Dendritic cell treated with granulocyte-macrophage colony-stimulating factor and Interleukin-4, amounts not matched to agents 40 ng/mL and 50 ng/mL, for 4 days (primary cell): ENCODE measurements around the gene CAMKK1.
"Not testable (repeated sequence)": the region's sequence is repeated elsewhere in the genome, so short reads cannot be mapped to it uniquely, and the experiment has no call there.

ENCODE experiments used
- H3K27ac Mint-ChIP-seq: one replicate; pipeline ENCODE4 v1.8.0; 2022; ENCODE audit warnings: mild to moderate bottlenecking, mixed read lengths
- H3K27me3 Mint-ChIP-seq: one replicate; pipeline ENCODE4 v1.8.0; 2022; ENCODE audit warnings: mild to moderate bottlenecking, mixed read lengths
- H3K36me3 Mint-ChIP-seq: one replicate; pipeline ENCODE4 v1.8.0; 2022; ENCODE audit warnings: low read depth, mixed read lengths
- H3K4me1 Mint-ChIP-seq: one replicate; pipeline ENCODE4 v1.8.0; 2022; ENCODE audit warnings: low read depth, mixed read lengths
- H3K4me3 Mint-ChIP-seq: one replicate; pipeline ENCODE4 v1.8.0; 2022; ENCODE audit warnings: mild to moderate bottlenecking, moderate library complexity, mixed read lengths
- H3K9me3 Mint-ChIP-seq: one replicate; pipeline ENCODE4 v1.8.0; 2022; ENCODE audit warnings: mixed read lengths
- intact Hi-C: fragments of 100-400 bp; cut with micrococcal nuclease; formaldehyde crosslinking; loops from one replicate; pipeline ENCODE4 v1.15.0; 2022

The CAMKK1 gene

GRCh38 chr17:3847165-3847670 is 45.6 kb downstream of the CAMKK1 start:
- H3K4me3 Mint-ChIP-seq, result no peak overlapping the region
- intact Hi-C loops, result loop anchor here (5.0 to 10.0 kb wide), 2 partner anchors 48 to 110 kb away; partner anchors contain the start of gene CAMKK1
- no peaks in the 10 kb centered on the region for H3K9me3 Mint-ChIP-seq
- H3K27ac Mint-ChIP-seq, result peak overlapping the region; percentile 76
- H3K27me3 Mint-ChIP-seq, result peaks cover 15% of the 10 kb centered on the region
- H3K4me1 Mint-ChIP-seq, result peaks cover 30% of the 10 kb centered on the region
- H3K36me3 Mint-ChIP-seq, result peaks cover 31% of the 10 kb centered on the region

GRCh38 chr17:3846437-3847164 is 46.3 kb downstream of the CAMKK1 start:
- intact Hi-C loops, result loop anchor here (5.0 to 10.0 kb wide), 2 partner anchors 48 to 109 kb away; partner anchors contain the start of gene CAMKK1
- H3K9me3 Mint-ChIP-seq, result no peaks in the 10 kb centered on the region
- no peak overlapping the region for H3K4me3 Mint-ChIP-seq
- peaks cover 38% of the 10 kb centered on the region for H3K36me3 Mint-ChIP-seq
- peaks cover 9% of the 10 kb centered on the region for H3K27me3 Mint-ChIP-seq
- peaks cover 30% of the 10 kb centered on the region for H3K4me1 Mint-ChIP-seq
- H3K27ac Mint-ChIP-seq, result peak overlapping the region; percentile 93

GRCh38 chr17:3845621-3846436 is 47.0 kb downstream of the CAMKK1 start, which contains the start of gene NCBP3:
Gene NCBP3 (minus strand): TSS chr17:3846246. CDS start chr17:3846223, 23 bp downstream.
- peak within 1 kb of the TSS; percentile 91 for H3K4me3 Mint-ChIP-seq
- H3K27ac Mint-ChIP-seq, result peak within 1 kb of the TSS; percentile 93
- peaks cover 45% of the 10 kb centered on the region for H3K36me3 Mint-ChIP-seq
- peaks cover 36% of the 10 kb centered on the region for H3K4me1 Mint-ChIP-seq
- intact Hi-C loops, result loop anchor here (5.0 to 10.0 kb wide), 2 partner anchors 49 to 109 kb away; partner anchors contain the start of gene CAMKK1
- peaks cover 4% of the 10 kb centered on the region for H3K27me3 Mint-ChIP-seq
- no peaks in the 10 kb centered on the region for H3K9me3 Mint-ChIP-seq

GRCh38 chr17:3845291-3845620 is 47.6 kb downstream of the CAMKK1 start:
- H3K27me3 Mint-ChIP-seq, result peaks cover 2% of the 10 kb centered on the region
- H3K4me3 Mint-ChIP-seq, result peak overlapping the region; percentile 91
- H3K9me3 Mint-ChIP-seq, result no peaks in the 10 kb centered on the region
- intact Hi-C loops, result loop anchor here (5.0 to 10.0 kb wide), 2 partner anchors 50 to 108 kb away; partner anchors contain the start of gene CAMKK1
- H3K27ac Mint-ChIP-seq, result peak overlapping the region; percentile 93
- H3K4me1 Mint-ChIP-seq, result peaks cover 36% of the 10 kb centered on the region
- peaks cover 51% of the 10 kb centered on the region for H3K36me3 Mint-ChIP-seq

DNA sequence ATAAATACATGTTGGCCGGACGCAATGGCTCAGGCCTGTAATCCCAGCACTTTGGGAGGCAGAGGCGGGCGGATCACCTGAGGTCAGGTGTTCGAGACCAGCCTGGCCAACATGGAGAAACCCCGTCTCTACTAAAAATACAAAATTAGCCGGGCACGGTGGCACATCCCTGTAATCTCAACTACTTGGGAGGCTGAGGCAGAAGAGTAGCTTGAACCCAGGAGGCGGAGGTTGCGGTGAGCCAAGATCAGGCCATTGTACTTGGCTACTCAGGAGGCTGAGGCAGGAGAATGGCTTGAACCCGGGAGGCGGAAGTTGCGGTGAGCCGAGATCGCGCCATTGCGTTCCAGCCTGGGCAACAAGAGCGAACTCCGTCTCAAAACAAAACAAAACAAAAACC is 48.3 kb downstream of the CAMKK1 start:
- H3K4me3 Mint-ChIP-seq, H3K9me3 Mint-ChIP-seq, H3K27ac Mint-ChIP-seq, H3K27me3 Mint-ChIP-seq: not testable (repeated sequence)
- H3K4me1 Mint-ChIP-seq, result peaks cover 36% of the 10 kb centered on the region
- H3K36me3 Mint-ChIP-seq, result peaks cover 58% of the 10 kb centered on the region
- intact Hi-C loops, result loop anchor here (10.0 kb wide), 1 partner anchor 50 kb away; the partner anchor contains the start of gene CAMKK1

DNA sequence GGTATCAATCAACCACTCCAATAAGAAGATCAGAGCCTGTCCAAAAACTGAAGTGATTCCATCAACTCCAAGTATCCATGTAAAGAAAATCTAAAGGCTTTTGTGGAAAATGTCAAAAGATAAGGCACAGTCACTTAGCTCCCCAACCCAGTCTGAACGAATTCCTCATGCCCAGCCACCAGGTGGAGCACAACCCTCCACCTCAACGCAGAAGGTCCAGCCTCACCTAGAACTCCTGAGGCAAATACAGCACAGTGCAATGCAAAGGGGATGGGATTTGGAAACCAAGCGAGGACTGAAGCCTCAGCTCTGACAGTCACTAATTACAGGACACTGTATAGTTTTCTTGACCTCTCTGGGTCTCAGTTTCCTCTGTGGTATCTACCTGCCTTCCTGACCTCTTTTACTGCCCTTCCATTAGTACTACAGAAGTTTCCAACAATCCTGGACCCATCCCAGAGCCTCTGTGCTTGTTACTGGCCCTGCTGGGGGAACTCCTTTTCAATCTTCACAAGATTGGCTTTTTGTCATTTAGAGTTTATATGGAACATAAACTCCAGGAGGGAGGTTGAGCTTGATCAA is 48.8 kb downstream of the CAMKK1 start:
- H3K4me1 Mint-ChIP-seq, result peaks cover 36% of the 10 kb centered on the region
- no peak overlapping the region for H3K27ac Mint-ChIP-seq
- peaks cover 63% of the 10 kb centered on the region for H3K36me3 Mint-ChIP-seq
- H3K9me3 Mint-ChIP-seq, result no peaks in the 10 kb centered on the region
- H3K4me3 Mint-ChIP-seq, result peak overlapping the region; percentile 13
- intact Hi-C loops, result loop anchor here (10.0 kb wide), 1 partner anchor 51 kb away; the partner anchor contains the start of gene CAMKK1
- H3K27me3 Mint-ChIP-seq, result peaks cover 2% of the 10 kb centered on the region

- Mint-ChIP-seq H3K36me3 (peaks cover 85% of the 10 kb centered on the region), H3K4me1 (peaks cover 37% of the 10 kb centered on the region), H3K27ac (no peak overlapping the region), H3K27me3 (no peaks in the 10 kb centered on the region), H3K9me3 (no peaks in the 10 kb centered on the region), H3K4me3 (no peak overlapping the region)
- intact Hi-C loops, result no loop called here
Measured at GRCh38 chr17:3838206-3838605, 54.6 kb downstream of the CAMKK1 start.

GRCh38 chr17:3836551-3836950 is 56.3 kb downstream of the CAMKK1 start:
- peaks cover 74% of the 10 kb centered on the region for H3K36me3 Mint-ChIP-seq
- H3K9me3 Mint-ChIP-seq, result no peaks in the 10 kb centered on the region
- H3K4me1 Mint-ChIP-seq, result peaks cover 36% of the 10 kb centered on the region
- no peak overlapping the region for H3K27ac Mint-ChIP-seq
- H3K27me3 Mint-ChIP-seq, result no peaks in the 10 kb centered on the region
- intact Hi-C loops, result no loop called here
- H3K4me3 Mint-ChIP-seq, result no peak overlapping the region

GRCh38 chr17:3835410-3836229 is 57.2 kb downstream of the CAMKK1 start:
- intact Hi-C loops, result no loop called here
- H3K4me1 Mint-ChIP-seq, result peaks cover 31% of the 10 kb centered on the region
- H3K36me3 Mint-ChIP-seq, result peaks cover 65% of the 10 kb centered on the region
- H3K4me3 Mint-ChIP-seq, result no peak overlapping the region
- peak overlapping the region; percentile 56 for H3K27ac Mint-ChIP-seq
- H3K9me3 Mint-ChIP-seq, result no peaks in the 10 kb centered on the region
- no peaks in the 10 kb centered on the region for H3K27me3 Mint-ChIP-seq

DNA sequence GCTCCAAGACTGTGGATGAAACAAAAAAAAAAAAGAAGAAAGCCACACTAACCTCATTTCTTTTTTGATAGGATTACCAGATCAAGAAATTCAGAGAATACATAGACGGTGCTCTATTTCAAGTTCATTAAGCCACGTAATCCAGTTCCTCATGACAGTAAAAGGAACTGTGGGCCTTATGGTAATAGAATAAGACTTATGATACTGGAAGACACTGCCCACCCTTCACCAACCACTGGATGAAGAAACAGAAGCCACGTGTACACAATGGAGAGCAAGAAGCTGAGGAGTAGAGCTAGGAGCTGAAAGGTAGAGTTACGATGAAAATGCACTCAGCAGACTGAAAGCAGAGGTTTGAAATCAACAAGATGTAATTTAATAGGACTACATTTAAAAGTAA is 58.0 kb downstream of the CAMKK1 start:
- Mint-ChIP-seq H3K4me3 (no peak overlapping the region), H3K27ac (peak overlapping the region; percentile 56), H3K9me3 (no peaks in the 10 kb centered on the region), H3K27me3 (no peaks in the 10 kb centered on the region), H3K36me3 (peaks cover 59% of the 10 kb centered on the region), H3K4me1 (peaks cover 31% of the 10 kb centered on the region)
- intact Hi-C loops, result no loop called here

DNA sequence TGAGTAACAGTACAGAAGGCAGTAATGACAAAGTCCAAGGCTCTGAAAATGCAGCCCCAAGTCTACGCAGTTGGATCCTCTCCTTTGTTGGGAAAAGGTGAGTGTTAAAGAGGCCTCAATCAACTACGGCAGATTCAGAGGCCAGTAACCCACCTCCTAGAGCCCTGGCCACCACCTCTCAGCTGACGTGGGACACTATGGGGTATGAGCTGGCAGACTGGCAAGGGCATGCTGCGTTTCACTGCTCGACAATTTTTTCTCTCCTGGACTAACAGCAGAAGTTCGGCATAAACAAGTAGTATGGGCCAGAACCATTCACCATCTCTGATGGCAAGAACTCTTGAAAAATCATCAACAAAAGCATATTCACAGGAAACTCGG is 64.0 kb downstream of the CAMKK1 start:
- Mint-ChIP-seq H3K4me3 (no peak overlapping the region), H3K27ac (peak overlapping the region; percentile 24), H3K36me3 (peaks cover 69% of the 10 kb centered on the region), H3K4me1 (peaks cover 3% of the 10 kb centered on the region), H3K9me3 (no peaks in the 10 kb centered on the region), H3K27me3 (no peaks in the 10 kb centered on the region)
- intact Hi-C loops, result no loop called here

DNA sequence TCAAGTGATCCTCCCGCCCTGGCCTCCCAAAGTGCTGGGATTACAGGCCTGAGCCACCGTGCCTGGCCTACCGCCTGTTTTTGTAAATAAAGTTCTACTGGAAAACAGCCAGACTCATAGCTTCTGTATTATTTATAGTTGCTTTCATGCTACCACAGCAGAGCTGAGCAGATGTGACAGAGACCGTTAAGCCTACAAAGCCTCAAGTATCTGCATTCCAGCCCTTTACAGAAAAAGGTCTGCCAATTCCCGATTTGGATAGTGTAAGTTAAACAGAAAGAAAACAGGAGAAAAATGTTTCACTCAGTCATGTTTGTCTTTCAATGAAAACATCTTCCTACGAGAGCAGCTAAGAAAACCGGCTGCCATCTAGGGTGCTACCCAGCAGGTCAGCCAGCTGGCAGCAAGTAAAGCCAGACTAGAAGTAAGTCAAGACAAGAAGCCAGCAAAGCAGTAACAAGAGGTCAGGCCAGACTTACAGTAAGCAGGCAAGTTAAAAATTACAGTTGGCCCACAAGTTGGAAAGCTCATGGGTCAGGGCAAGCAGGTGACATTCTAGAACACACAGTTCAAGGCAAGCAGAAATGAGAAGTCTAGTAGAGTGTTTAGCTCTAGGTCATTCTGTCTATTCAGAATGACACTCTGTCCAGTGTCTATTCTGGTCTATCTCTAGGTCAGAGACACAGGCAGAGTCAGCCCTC is 64.6 kb downstream of the CAMKK1 start:
- Mint-ChIP-seq H3K27ac (peak overlapping the region; percentile 24), H3K27me3 (no peaks in the 10 kb centered on the region), H3K4me1 (no peaks in the 10 kb centered on the region), H3K4me3 (no peak overlapping the region), H3K9me3 (no peaks in the 10 kb centered on the region), H3K36me3 (peaks cover 68% of the 10 kb centered on the region)
- intact Hi-C loops, result no loop called here
